GM12878 (cell line): Measurements from ENCODE around the gene SLCO4A1. TPM values are rescaled to one million over a fixed set of nuclear protein-coding genes. Genes with fewer than 3 reads are reported as not detected.

Source experiments
- BCL11A ChIP-seq: IDR thresholded peaks from 2 replicates; pipeline ENCODE4 v1.6.1; 2011; ENCODE audit warnings: low read depth, low read length
- BCL3 ChIP-seq: IDR thresholded peaks from 2 replicates; pipeline ENCODE4 v1.6.1; 2011; ENCODE audit warnings: borderline replicate concordance, low read depth, mild to moderate bottlenecking, moderate library complexity, low read length; ENCODE audit not compliant: insufficient read depth, poor library complexity, severe bottlenecking
- BRCA1 ChIP-seq: IDR thresholded peaks from 2 replicates; pipeline ENCODE4 v1.6.1; 2011; ENCODE audit warnings: low read depth, low read length, improper control_type of control experiment
- CHD1 ChIP-seq: IDR thresholded peaks from 2 replicates; pipeline ENCODE4 v1.6.1; 2012; ENCODE audit warnings: low read depth, low read length, improper control_type of control experiment
- CREB1 ChIP-seq: IDR thresholded peaks from 2 replicates; pipeline ENCODE4 v1.6.1; 2012; ENCODE audit warnings: low read depth, mild to moderate bottlenecking, inconsistent platforms
- EED ChIP-seq: sonication (generic); IDR thresholded peaks from 2 replicates; pipeline ENCODE4 v1.6.1; 2016; ENCODE audit warnings: antibody characterized with exemption, low read depth
- EGR1 ChIP-seq, 2 experiments: IDR thresholded peaks; 1 replicate in 1 of 2; 2 replicates in 1 of 2; pipeline ENCODE4 v1.6.1; 2011 to 2012; ENCODE audit warnings: low read depth in 2 of 2, low read length in 2 of 2, borderline replicate concordance in 1 of 2, mild to moderate bottlenecking in 1 of 2, moderate library complexity in 1 of 2
- ELK1 ChIP-seq: IDR thresholded peaks from 2 replicates; pipeline ENCODE4 v1.6.1; 2012; ENCODE audit warnings: low read depth, low read length, improper control_type of control experiment
- HCFC1 ChIP-seq: fragments of 150-350 bp; IDR thresholded peaks from 2 replicates; pipeline ENCODE4 v1.6.1; 2014; ENCODE audit warnings: low read length
- IKZF2 ChIP-seq, 2 experiments: fragments of 450-650 bp; IDR thresholded peaks; 2 replicates each; pipeline ENCODE4 v1.6.1; 2017; ENCODE audit warnings: mild to moderate bottlenecking in 2 of 2, moderate library complexity in 2 of 2
- PAX8 ChIP-seq: fragments of 450-650 bp; IDR thresholded peaks from 2 replicates; pipeline ENCODE4 v1.6.1; 2017; ENCODE audit warnings: mild to moderate bottlenecking, moderate library complexity
- RELB ChIP-seq: fragments of 450-650 bp; IDR thresholded peaks from 2 replicates; pipeline ENCODE4 v1.6.1; 2017; ENCODE audit warnings: low read depth, mild to moderate bottlenecking, moderate library complexity
- SKIL ChIP-seq: fragments of 450-650 bp; IDR thresholded peaks from 2 replicates; pipeline ENCODE4 v1.6.1; 2017; ENCODE audit warnings: mild to moderate bottlenecking, low read depth, inconsistent platforms; ENCODE audit not compliant: poor library complexity, severe bottlenecking
- SMAD5 ChIP-seq: IDR thresholded peaks from 2 replicates; pipeline ENCODE4 v1.6.1; 2016; ENCODE audit warnings: antibody characterized with exemption, low read depth
- STAT1 ChIP-seq: fragments of 450-650 bp; conservative IDR thresholded peaks from 2 replicates; pipeline ENCODE4 v1.6.1; 2014; ENCODE audit warnings: antibody characterized with exemption, mild to moderate bottlenecking
- ZNF24 ChIP-seq: fragments of 450-650 bp; IDR thresholded peaks from 2 replicates; pipeline ENCODE4 v1.6.1; 2017; ENCODE audit warnings: antibody characterized with exemption, mild to moderate bottlenecking
- ZNF622 ChIP-seq: fragments of 450-650 bp; IDR thresholded peaks from 2 replicates; pipeline ENCODE4 v1.6.1; 2017; ENCODE audit warnings: mild to moderate bottlenecking, inconsistent platforms
- ZNF687 ChIP-seq: fragments of 450-650 bp; IDR thresholded peaks from 2 replicates; pipeline ENCODE4 v1.6.1; 2017; ENCODE audit warnings: mild to moderate bottlenecking, moderate library complexity
- ZZZ3 ChIP-seq: IDR thresholded peaks from 2 replicates; pipeline ENCODE4 v1.6.1; 2011; ENCODE audit warnings: low read depth; ENCODE audit not compliant: control insufficient read depth, insufficient read length
- polyA plus RNA-seq, 11 experiments: library from polyadenylated mRNA; depleted of rRNA in 4 of 11; unstranded in 6 of 11; stranded (reverse) in 5 of 11; fragments of >200 nt; fragmentation: Nextera tagmentation in 4 of 11; fragmentation: Illumina TruSeq in 1 of 11; extraction: Ambion mirVana in 4 of 11; extraction: Trizol in 1 of 11; gene quantifications; 1 replicate in 1 of 11; 2 replicates in 10 of 11; pipeline versions ENCODE4 v1.2.1 to v1.2.3, GENCODE V29; 2011 to 2016; ENCODE audit warnings: inconsistent platforms in 2 of 11, missing spikeins in 2 of 11, low read depth in 1 of 11
- total RNA-seq, 4 experiments: library from RNA; depleted of rRNA in 3 of 4; stranded (reverse); fragments of >200 nt in 3 of 4; fragmentation: Illumina TruSeq in 1 of 4; extraction: Trizol in 1 of 4; gene quantifications; 2 replicates each; pipeline versions ENCODE4 v1.2.1 to v1.2.3, GENCODE V29; 2013 to 2021

Gene SLCO4A1
- total and polyA plus RNA-seq, 10 of the 15 experiments (the other 5 are each of a cell fraction or from before 2014, with no cell fraction given) = 2.1 to 30.7 (median 12.0) TPM

GRCh38 chr20:62652041-62652893, 10.0 kb downstream of the SLCO4A1 start (continued):
- peak; percentile 81 for TF ChIP-seq ZNF687
- 0 out of 2 replicates have a peak, but pooled peaks have one; percentile 18 for TF ChIP-seq HCFC1
- TF ChIP-seq ZNF622 = no peak
- TF ChIP-seq ZZZ3 = no peak
- peak; percentile 91 for TF ChIP-seq CREB1
- no peak for TF ChIP-seq PAX8
- TF ChIP-seq SKIL = peak; percentile 58
- TF ChIP-seq EED = peak; percentile 58; the same call in 1 of the 2 replicates
- TF ChIP-seq STAT1 = no peak
- TF ChIP-seq BCL11A = peak; percentile 75; the same call in 1 of the 2 replicates
- no peak for TF ChIP-seq CHD1
- peak in 1 of 2 experiments; percentile 94; a peak in 2 of 3 replicates for TF ChIP-seq EGR1 (IDR thresholded peaks at IDR 0.05; ENCODE audit: borderline replicate concordance in 1 of 2, low read depth in 2 of 2, low read length in 2 of 2)
- peak; percentile 61 for TF ChIP-seq ELK1
- peak; percentile 59 for TF ChIP-seq RELB
- no peak for TF ChIP-seq SMAD5
- TF ChIP-seq BCL3 = peak; percentile 36
- no peak for TF ChIP-seq BRCA1
- TF ChIP-seq IKZF2 (IDR thresholded peaks at IDR 0.05) = peak; percentile 75 to 85
- TF ChIP-seq ZNF24 = no peak
